GM10266 (cell line): ENCODE data around the gene HDDC2.

Experiments used
- DNase-seq: peaks from one replicate; pipeline ENCODE4 v3.0.0; 2012; ENCODE audit errors: extremely low spot score
- CTCF ChIP-seq: IDR thresholded peaks from 2 replicates; pipeline ENCODE4 v1.5.1; 2012; ENCODE audit warnings: mild to moderate bottlenecking, low read depth; ENCODE audit not compliant: control insufficient read depth, insufficient read depth; ENCODE audit errors: missing control alignments

The HDDC2 gene

DNA sequence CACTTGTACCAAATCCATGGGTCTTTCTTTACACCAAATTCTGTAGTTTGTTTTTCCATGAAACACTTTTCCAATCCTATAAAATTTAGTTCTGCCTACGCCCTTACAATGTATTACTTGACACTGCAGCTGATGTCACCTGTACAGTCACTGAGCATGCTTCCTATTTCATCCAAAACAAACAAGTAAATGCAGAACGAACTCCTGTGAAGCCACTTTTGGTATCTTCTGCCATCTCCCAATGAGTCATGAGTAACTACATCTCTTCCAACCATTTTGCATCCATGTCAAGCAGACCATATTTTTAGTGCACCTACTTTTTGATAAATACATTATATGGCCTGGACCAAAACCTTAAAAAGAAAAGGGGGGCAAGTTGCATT lies 42.4 kb downstream of the HDDC2 start:
- no peak for DNase-seq
- TF ChIP-seq CTCF = no peak

- DNase-seq = no peak
Measured at GRCh38 chr6:125258651-125259353, 43.0 kb downstream of the HDDC2 start.

GRCh38 chr6:125257351-125257750 lies 44.4 kb downstream of the HDDC2 start:
- no peak for TF ChIP-seq CTCF
- DNase-seq = no peak

More at GRCh38 chr6:125258651-125259353, 43.0 kb downstream of the HDDC2 start:
- TF ChIP-seq CTCF = no peak

DNA sequence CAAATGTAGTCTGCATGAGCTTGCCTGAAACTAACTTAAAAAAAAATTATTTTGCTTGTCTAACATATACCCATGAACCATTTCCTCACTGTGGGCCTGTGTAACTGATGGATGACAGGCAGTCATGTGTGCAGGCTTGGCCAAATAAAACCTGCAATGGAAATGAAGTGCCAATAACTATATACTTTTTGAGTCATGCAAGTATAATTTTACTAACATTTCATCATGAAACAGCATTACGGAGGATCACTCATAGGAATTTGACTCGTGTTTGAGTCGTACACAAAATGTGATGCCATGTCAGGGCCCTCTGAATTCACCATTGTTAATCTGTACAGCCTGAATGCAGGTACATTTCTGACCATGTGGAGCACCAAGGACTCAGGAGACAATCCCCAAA lies 46.6 kb downstream of the HDDC2 start:
- no peak for TF ChIP-seq CTCF

GRCh38 chr6:125254321-125254720 lies 47.4 kb downstream of the HDDC2 start:
- no peak for DNase-seq
- no peak for TF ChIP-seq CTCF

More for the DNA sequence above, 46.6 kb downstream of the HDDC2 start:
- no peak for DNase-seq

DNA sequence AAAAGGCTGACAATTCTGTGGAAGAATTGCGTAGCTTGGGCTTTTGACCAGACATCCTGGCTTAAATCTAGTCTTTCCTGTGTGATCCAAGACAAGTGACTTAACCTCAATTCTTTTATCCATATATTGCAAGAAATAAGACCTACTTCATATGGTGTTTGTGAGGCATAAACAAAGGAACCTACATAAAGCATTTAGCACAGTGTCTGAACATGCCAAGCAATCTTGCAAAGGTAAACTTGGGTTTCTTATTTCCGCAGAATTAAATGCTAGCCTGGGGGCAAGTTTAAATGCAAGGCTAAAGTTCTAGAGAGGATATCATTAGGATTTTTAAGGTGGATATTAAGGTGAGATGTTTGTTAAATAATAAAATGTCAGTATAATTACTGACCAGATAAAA lies 47.9 kb downstream of the HDDC2 start:
- DNase-seq = no peak

More for the DNA sequence above, 47.9 kb downstream of the HDDC2 start:
- TF ChIP-seq CTCF = no peak
